Hindlimb muscle (tissue), 1 donor: Measurements from ENCODE around the gene BICRA. TPM values are rescaled to one million over a fixed set of nuclear protein-coding genes. Genes with fewer than 3 reads are reported as not detected.
"Not testable (repeated sequence)": the region's sequence is repeated elsewhere in the genome, so short reads cannot be mapped to it uniquely, and the experiment has no call there.

ENCODE experiments used
- DNase-seq: peaks from one replicate; pipeline ENCODE4 v3.0.0-alpha.2; 2013
- polyA plus RNA-seq: library from polyadenylated mRNA; unstranded; fragments of 120-200 nt; gene quantifications from one replicate; pipeline ENCODE4 v1.2.1, GENCODE V29; 2013; ENCODE audit not compliant: insufficient read length

Gene BICRA
- polyA plus RNA-seq, 1 donor = 13.4 TPM

GRCh38 chr19:47631681-47632446 lies 22.9 kb downstream of the BICRA start:
- DNase-seq = no peak

DNA sequence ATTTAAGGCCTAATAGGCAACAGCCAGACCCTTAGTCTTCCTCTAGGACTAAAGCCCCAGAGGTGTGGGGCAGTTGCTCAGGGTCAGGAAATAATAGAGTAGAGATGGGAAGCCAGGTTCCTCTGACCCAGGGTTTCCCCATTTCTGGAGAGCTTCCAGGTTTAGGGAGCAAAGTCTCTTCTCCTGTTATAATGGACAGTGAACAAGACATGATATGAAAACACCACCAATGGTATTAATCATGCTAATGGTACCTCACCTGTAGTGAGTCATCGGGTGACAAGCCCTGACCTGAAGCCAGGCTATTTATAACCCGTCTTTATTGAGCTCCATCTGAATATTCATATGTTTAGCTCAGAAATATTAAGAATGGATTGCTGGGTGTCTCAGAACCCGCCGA lies 24.6 kb downstream of the BICRA start:
- no peak for DNase-seq

- no peak for DNase-seq
These were observed 25.1 kb downstream of the BICRA start for GRCh38 chr19:47633996-47634395.

GRCh38 chr19:47635152-47635754 lies 26.3 kb downstream of the BICRA start:
- not testable (repeated sequence) for DNase-seq

- DNase-seq = no peak
These were observed 28.6 kb downstream of the BICRA start for GRCh38 chr19:47637550-47637949.

DNA sequence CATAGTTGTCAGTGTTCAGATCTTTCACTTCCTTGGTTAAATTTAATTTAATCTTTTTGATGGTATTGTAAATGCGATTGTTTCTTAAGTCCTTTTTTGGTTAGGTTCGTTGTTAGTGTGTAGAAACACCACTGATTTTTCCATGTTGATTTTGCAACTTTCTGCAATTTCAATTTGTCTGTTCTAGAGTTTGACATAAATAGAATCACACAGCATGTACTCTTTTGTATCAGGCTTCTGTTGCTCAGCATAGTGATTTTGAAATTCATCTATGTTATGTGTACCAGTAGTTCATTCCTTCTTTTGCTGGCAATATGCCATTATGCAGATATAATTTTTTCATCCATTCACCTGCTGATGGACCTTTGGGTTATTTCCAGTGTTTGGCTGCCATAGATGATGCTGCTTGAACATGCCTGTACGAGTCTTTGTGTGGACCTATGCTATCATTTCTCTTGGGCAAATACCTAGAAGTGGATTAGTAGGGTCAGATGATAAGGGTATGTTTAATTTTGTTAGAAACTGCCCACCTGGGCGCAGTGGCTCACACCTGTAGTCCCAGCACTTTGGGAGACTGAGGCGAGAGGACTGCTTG lies 33.1 kb downstream of the BICRA start:
- DNase-seq = no peak

DNA sequence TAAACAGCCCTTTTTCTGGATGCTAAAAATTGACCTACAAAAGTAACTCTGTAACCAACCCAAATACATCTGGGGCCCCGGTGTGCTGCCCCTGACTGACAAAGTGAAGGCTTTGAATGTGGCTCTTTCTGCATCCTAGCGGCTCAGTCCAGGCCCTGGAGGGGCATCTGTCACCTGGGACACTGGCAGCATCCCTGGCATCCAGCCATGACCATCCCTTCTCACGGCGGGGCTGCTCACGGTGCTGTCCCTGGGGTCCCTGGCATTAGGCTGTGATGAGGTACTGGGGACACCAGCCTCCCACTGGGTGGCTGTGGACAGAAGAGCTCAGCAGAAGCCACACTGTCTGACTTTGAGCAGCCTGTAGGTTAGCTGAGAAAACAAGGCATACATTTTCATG lies 34.3 kb downstream of the BICRA start:
- no peak for DNase-seq

DNA sequence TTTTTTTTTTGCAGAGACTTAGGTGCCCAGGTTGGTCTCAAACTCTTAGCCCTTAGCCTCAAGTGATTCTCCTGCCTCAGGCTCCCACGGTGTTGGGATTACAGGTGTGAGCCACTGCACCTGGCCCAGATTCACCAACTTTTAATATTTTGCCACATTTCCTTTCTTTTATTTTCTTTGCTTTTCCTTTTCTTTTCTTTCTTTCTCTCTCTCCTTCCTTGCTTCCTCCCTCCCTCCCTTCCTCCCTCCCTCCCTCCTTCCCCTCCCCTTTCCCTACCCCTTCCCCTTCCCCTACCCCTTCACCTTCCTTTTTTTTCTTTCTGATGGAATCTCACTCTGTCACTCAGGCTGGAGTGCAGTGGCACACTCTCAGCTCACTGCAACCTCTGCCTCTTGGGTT lies 35.3 kb downstream of the BICRA start:
- no peak for DNase-seq

DNA sequence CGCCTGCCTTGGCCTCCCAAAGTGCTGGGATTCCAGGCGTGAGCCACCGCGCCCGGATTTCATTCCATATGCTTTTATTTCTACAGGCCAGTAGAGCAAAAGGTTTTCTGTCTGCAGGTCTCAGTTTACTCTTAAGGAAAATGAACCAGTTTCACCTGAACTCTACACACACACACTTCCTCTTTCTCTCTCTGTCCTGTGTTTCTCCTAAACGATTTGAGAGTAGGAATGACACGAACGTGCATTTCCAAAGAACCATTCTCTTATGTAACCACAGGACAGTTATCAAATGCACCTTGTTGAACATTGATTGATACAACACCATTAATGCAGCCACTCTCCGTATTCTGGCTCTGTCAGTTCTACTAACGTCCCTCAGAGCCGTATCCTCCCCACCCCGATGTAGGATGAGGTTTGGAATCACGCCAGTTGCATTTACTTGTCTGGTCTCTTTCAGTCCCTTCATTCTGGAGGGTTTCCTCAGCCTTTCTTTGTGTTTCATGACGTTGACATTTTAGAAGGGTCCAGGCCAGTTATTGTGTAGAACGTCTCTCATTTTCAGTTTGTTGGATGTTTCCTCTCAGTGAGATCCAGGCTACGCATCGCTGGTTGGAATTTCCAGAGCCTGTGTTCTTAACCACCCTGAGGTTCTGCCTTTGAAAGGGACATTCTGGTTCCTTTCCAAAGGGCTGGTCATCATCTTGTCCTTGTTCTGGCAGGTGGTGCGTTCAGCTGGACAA lies 36.0 kb downstream of the BICRA start:
- DNase-seq = no peak

- DNase-seq = no peak
These were observed 38.0 kb downstream of the BICRA start for GRCh38 chr19:47646924-47647323.

GRCh38 chr19:47649588-47649987 lies 40.7 kb downstream of the BICRA start:
- DNase-seq = no peak

DNA sequence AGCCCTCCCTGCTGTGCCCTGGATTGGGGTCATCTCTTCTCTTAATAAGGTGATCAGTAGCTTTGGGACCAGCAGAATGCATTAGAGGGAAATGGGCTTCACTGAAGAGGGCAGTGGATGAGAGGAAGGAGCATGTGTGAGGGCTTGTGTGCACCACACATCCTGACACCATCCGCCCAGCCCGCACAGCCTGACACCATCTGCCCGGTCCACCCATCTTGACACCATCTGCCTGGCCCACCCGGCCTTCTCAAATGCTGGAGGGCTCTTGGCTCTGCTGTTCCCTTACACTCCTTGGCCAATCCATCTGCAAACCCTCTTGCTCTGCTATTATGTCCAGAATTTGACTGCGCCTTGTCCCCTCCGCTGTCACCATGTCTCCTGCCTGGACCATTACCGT lies 41.8 kb downstream of the BICRA start:
- no peak for DNase-seq

DNA sequence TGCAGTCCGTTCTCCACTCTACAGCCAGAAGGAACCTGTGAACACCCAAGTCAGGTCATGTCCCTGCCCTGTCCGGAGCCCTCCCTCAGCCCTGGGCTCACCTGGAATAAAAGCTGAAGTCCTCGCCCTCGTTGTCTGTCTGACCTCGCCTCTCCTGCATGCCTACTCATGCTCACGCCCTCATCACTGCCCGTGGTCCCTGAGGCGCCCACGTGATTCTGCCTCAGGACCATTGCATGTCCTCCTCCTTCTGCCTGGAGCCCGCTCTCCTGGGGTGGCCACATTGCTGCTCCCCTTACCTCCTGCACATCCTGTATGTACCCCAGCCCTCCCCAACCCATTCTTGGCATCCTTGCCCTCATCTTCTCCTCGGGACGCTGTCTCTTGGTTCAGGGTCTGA lies 42.2 kb downstream of the BICRA start:
- no peak for DNase-seq

- DNase-seq = no peak
These were observed 42.8 kb downstream of the BICRA start for GRCh38 chr19:47651691-47652090.

GRCh38 chr19:47652285-47652684 lies 43.4 kb downstream of the BICRA start:
- DNase-seq = no peak

- DNase-seq = no peak
These were observed 44.9 kb downstream of the BICRA start for GRCh38 chr19:47653856-47654255.

GRCh38 chr19:47657719-47658118 lies 48.8 kb downstream of the BICRA start:
- no peak for DNase-seq

GRCh38 chr19:47658431-47659348 lies 49.8 kb downstream of the BICRA start:
- peak; percentile 19 for DNase-seq

- no peak for DNase-seq
These were observed 51.5 kb downstream of the BICRA start for GRCh38 chr19:47660435-47660832.

DNA sequence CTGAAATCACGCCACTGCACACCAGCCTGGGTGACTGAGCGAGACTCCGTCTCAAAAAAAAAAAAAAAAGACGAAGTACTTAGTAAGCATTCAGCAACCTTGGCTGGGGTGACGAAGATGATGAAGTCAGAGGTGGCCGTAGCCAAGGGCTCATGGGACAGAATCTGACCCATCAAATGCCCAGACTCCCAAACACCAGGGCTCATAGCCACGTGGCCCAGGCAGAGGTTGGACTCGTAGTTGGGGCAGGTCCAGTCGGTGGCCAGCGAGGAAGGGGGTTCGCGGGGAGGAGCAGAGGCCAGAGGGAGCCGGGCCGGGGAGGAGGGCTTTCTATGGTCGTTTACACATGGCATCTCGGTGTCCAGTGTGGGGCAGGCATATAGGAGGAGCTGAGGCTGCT lies 52.2 kb downstream of the BICRA start:
- no peak for DNase-seq

GRCh38 chr19:47661611-47662010 lies 52.7 kb downstream of the BICRA start:
- DNase-seq = no peak

DNA sequence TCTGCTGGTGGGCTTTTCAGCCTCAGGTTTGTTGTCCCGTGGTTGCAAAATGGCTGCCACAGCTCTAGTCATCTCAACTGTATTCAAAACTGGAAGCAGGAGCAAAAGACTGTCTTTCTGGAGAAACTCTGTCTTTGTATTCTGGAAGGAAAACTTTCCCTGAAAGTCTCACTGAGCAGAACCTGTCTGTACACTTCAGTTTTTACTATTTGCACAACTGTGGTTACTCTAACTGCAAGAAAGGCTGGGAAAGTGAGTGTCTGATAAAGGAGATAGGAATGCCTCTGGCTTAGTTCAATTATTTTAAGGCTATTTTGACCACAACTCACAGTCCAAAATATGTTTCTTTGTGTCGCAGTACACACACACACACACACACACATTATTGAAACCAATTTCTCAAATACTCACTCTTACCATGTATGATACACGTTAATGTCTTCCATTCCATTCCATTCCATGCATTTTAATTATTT lies 54.5 kb downstream of the BICRA start:
- no peak for DNase-seq
